Spleen (tissue), 11 donors: ENCODE results near the gene ADGRV1. TPM values are rescaled to one million over a fixed set of nuclear protein-coding genes. Genes with fewer than 3 reads are reported as not detected.

Experiments used
- DNase-seq: peaks from one replicate; pipeline ENCODE4 v3.0.0-alpha.2; 2020
- H3K27ac ChIP-seq, 8 donors: fragments of 200-600 bp; sonication (generic) in 7 of 8; 1 replicate in 4 of 8; 2 replicates in 4 of 8; pipeline versions ENCODE4 v1.5.0 to v1.8.0; 2016 to 2021; ENCODE audit warnings: inconsistent platforms in 4 of 8, mild to moderate bottlenecking in 4 of 8, moderate library complexity in 1 of 8
- H3K27me3 ChIP-seq, 7 donors: fragments of 200-600 bp; sonication (generic) in 6 of 7; replicated peaks in 1 of 7; 1 replicate in 4 of 7; 2 replicates in 3 of 7; pipeline versions ENCODE4 v1.5.0 to v1.8.0; 2016 to 2021; ENCODE audit warnings: inconsistent platforms in 3 of 7, mild to moderate bottlenecking in 1 of 7
- H3K36me3 ChIP-seq, 6 donors: fragments of 200-600 bp; sonication (generic) in 5 of 6; 1 replicate in 4 of 6; 2 replicates in 2 of 6; pipeline versions ENCODE4 v1.5.0 to v1.8.0; 2016 to 2021; ENCODE audit warnings: inconsistent platforms in 2 of 6
- H3K4me1 ChIP-seq, 6 donors: fragments of 200-600 bp; sonication (generic) in 5 of 6; 1 replicate in 3 of 6; 2 replicates in 3 of 6; pipeline versions ENCODE4 v1.5.0 to v1.8.0; 2016 to 2021; ENCODE audit warnings: inconsistent platforms in 3 of 6
- H3K4me3 ChIP-seq, 8 donors: fragments of 200-600 bp; sonication (generic) in 7 of 8; 1 replicate in 4 of 8; 2 replicates in 4 of 8; pipeline versions ENCODE4 v1.5.0 to v1.8.0; 2016 to 2021; ENCODE audit warnings: inconsistent platforms in 4 of 8, mild to moderate bottlenecking in 4 of 8, moderate library complexity in 2 of 8
- H3K9me3 ChIP-seq, 8 donors: fragments of 200-600 bp; sonication (generic) in 7 of 8; 1 replicate in 4 of 8; 2 replicates in 4 of 8; pipeline versions ENCODE4 v1.5.0 to v1.8.0; 2016 to 2021; ENCODE audit warnings: inconsistent platforms in 4 of 8
- POLR2A ChIP-seq, 3 donors: fragments of 450-650 bp; IDR thresholded peaks; one replicate each; pipeline ENCODE4 v1.5.1; 2017; ENCODE audit warnings: antibody characterized with exemption in 3 of 3, mild to moderate bottlenecking in 1 of 3
- POLR2AphosphoS5 ChIP-seq, 3 donors: sonication (generic); formaldehyde crosslinking; IDR thresholded peaks; one replicate each; pipeline ENCODE4 v1.5.1; 2017; ENCODE audit warnings: antibody characterized with exemption in 3 of 3
- WGBS, 5 donors: extraction: QIAGEN DNeasy Blood & Tissue Kit in 3 of 5; methylation state at CpG; one replicate each; pipeline versions ENCODE4 v1.1.5 to v1.1.7; 2013 to 2018; 5-methylcytosine and 5-hydroxymethylcytosine counted together
- intact Hi-C: fragments of 100-400 bp; cut with DNase I; formaldehyde crosslinking; loops from one replicate; pipeline ENCODE4 v1.15.0; 2023; ENCODE audit warnings: low total_unique reads
- polyA plus RNA-seq, 3 donors: library from polyadenylated mRNA; stranded (reverse); fragments of 200-250 nt; gene quantifications; one replicate each; pipeline ENCODE4 v1.2.1, GENCODE V29; 2013
- total RNA-seq, 7 donors: library from RNA; depleted of rRNA in 3 of 7; stranded (reverse); fragments of >200 nt in 3 of 7; fragmentation: NEBNext Ultra II Directional in 4 of 7; extraction: Animal tissue kit (Norgen Biotek cat#: 25700) in 4 of 7; gene quantifications; one replicate each; pipeline versions ENCODE4 v1.1.0 to v1.2.1, GENCODE V29; 2016 to 2021
- TF ChIP-seq, protein P1 (sequence below), 11 experiments: fragments of 200-600 bp in 7 of 11; fragments of 450-650 bp in 4 of 11; sonication (generic) in 4 of 11; IDR thresholded peaks in 8 of 11; conservative IDR thresholded peaks in 3 of 11; 1 replicate in 7 of 11; 2 replicates in 4 of 11; pipeline versions ENCODE4 v1.4.0 to v1.8.0; 2016 to 2021; ENCODE audit warnings: antibody characterized with exemption in 11 of 11, inconsistent platforms in 4 of 11, mild to moderate bottlenecking in 1 of 11
- donor health status: healthy with polysubstance abuse.
- donor health status: DM: no; HTN: no; CAD: no; lungs with moderate emphysema.
- donor health status: DM: no; HTN: no; CAD: no.
- donor health status: Bipolar disorder and iron deficiency.
- donor health status: healthy.
- donor health status: DM: no; HTN: no; CAD: no.
- donor health status: DM: yes; HTN: yes; CAD: no.

ADGRV1 gene
- total and polyA plus RNA-seq, 10 donors: 0.08 to 0.69 (median 0.28) TPM; not detected in 3

DNA sequence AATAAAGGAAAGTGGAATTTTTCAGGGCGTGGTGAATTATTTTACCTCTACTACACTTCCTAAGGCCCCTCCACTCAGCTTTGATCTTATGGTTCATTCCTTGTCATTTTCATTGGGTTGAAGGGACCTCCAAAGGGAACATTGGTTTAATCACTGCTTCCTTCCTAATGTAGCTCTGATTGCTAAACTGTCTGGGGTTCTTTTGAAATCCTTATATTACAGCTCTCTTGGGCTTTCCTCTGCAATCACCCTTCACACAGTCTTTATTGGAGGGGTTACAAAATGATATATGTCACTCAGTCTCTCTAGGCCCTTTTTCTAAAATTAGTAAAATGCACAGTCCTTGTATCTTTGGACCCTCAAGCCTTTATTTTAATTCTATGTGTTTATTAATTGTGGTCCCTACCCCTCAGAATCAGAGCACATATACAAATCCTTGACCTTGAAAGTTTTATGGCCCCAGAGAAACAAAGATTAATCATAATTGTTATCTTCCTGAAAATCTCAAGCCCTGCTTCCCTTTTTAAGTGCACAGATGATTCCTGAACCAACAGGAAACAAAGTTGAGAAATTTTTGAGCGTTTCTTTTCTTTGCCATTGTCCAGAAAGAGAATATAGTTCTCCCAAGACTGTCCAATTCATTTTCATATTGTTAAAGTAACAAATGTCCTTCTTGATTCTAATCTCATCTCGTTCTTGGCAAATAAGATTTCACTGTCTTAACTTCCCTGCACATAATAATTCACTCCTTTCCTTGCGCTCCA, 494.6 kb downstream of the ADGRV1 start:
- 18 to 29% (median 23%) methylated on average over 4 of the region's 4 CpGs for WGBS, 5 donors
- Histone ChIP-seq H3K9me3 (no peaks in the 10 kb centered on the region), H3K4me3 (no peak overlapping the region), H3K4me1 (peaks cover 0 to 18% (median 6%) of the 10 kb centered on the region in 6 donors), H3K27me3 (no peaks in the 10 kb centered on the region), H3K36me3 (no peaks in the 10 kb centered on the region), H3K27ac (peak overlapping the region in 2 of 8 donors; percentile 6 to 30)
- TF ChIP-seq POLR2A (IDR thresholded peaks at IDR 0.05) (no peak), POLR2AphosphoS5 (IDR thresholded peaks at IDR 0.05) (no peak)
- TF ChIP-seq, protein P1, sequence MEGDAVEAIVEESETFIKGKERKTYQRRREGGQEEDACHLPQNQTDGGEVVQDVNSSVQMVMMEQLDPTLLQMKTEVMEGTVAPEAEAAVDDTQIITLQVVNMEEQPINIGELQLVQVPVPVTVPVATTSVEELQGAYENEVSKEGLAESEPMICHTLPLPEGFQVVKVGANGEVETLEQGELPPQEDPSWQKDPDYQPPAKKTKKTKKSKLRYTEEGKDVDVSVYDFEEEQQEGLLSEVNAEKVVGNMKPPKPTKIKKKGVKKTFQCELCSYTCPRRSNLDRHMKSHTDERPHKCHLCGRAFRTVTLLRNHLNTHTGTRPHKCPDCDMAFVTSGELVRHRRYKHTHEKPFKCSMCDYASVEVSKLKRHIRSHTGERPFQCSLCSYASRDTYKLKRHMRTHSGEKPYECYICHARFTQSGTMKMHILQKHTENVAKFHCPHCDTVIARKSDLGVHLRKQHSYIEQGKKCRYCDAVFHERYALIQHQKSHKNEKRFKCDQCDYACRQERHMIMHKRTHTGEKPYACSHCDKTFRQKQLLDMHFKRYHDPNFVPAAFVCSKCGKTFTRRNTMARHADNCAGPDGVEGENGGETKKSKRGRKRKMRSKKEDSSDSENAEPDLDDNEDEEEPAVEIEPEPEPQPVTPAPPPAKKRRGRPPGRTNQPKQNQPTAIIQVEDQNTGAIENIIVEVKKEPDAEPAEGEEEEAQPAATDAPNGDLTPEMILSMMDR (IDR thresholded peaks at IDR 0.05 in 8 of 11, conservative IDR thresholded peaks at IDR 0.05 in 3 of 11): no peak
- intact Hi-C loops: no loop called here
- no peak for DNase-seq

DNA sequence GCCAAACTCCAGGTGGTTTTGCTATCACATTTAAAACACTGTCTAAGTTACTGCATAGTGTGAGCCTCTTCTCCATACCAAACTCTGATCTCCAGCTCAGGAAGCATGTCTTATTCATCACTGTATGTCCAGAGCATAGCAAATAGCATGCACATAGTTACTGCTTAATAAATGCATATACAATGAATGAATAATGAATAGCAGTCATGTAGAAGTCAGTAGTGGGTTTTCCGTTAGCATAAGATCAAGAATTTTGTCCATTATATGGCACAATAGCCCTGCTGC, 495.1 kb downstream of the ADGRV1 start:
- Histone ChIP-seq H3K4me3 (no peak overlapping the region), H3K27ac (peak overlapping the region in 1 of 8 donors; percentile 30), H3K9me3 (no peaks in the 10 kb centered on the region), H3K27me3 (no peaks in the 10 kb centered on the region), H3K4me1 (peaks cover 0 to 22% (median 6%) of the 10 kb centered on the region in 6 donors), H3K36me3 (no peaks in the 10 kb centered on the region)
- DNase-seq: no peak
- 43 to 82% (median 65%) methylated on average over 1 of the region's 1 CpG for WGBS, 5 donors
- TF ChIP-seq, protein P1 (IDR thresholded peaks at IDR 0.05 in 8 of 11, conservative IDR thresholded peaks at IDR 0.05 in 3 of 11): no peak
- TF ChIP-seq POLR2AphosphoS5 (IDR thresholded peaks at IDR 0.05) (no peak), POLR2A (IDR thresholded peaks at IDR 0.05) (no peak)
- intact Hi-C loops: no loop called here

DNA sequence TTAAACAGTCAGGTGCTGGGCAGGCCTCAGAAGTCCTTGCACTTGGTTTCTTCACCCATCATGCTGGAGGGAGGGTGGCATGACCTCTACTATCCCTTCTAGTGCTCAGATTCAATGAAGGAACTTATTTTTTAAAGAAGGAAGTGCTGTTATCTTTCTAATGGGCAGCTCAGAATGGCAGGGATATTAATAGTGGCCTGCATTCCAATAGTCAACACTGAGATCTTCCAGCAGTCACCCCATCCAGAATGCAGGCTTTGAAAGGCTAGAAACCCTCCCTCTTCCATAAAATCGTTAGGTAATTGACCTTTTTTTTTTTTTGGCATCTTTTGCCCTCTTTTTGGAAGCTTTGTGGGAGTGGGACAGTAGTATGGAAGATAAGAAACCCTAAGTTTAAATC, 499.6 kb downstream of the ADGRV1 start:
- 0 to 63% (median 0%) methylated on average over 1 of the region's 1 CpG for WGBS, 5 donors
- Histone ChIP-seq H3K9me3 (no peaks in the 10 kb centered on the region), H3K27ac (no peak overlapping the region), H3K27me3 (peaks cover 0 to 3% (median 0%) of the 10 kb centered on the region in 7 donors), H3K4me1 (peaks cover 0 to 24% (median 5%) of the 10 kb centered on the region in 6 donors), H3K36me3 (no peaks in the 10 kb centered on the region), H3K4me3 (no peak overlapping the region)
- no peak for DNase-seq
- TF ChIP-seq, protein P1 (IDR thresholded peaks at IDR 0.05 in 8 of 11, conservative IDR thresholded peaks at IDR 0.05 in 3 of 11): no peak
- TF ChIP-seq POLR2A (IDR thresholded peaks at IDR 0.05): no peak
- no peak for TF ChIP-seq POLR2AphosphoS5 (IDR thresholded peaks at IDR 0.05)
- intact Hi-C loops: no loop called here

DNA sequence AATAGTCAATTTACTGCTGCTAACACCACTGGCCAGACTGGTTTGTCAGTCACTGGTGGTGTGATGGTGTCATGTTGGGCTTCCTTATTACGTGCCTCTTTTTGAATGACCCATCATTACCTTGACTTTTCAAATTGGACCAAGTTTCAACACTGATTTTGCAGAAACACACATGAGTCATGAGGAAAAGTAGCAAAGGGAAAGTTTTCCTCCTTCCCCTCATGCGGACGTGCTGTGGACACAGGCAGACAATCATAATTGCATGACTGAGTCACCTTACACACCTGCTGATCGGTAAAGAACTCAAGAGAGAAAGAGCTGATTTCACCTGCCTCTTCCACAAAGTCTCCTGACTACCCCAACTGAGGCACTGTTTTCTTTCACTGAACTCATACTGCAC, 500.0 kb downstream of the ADGRV1 start:
- H3K36me3 ChIP-seq: no peaks in the 10 kb centered on the region
- no peaks in the 10 kb centered on the region for H3K9me3 ChIP-seq
- H3K4me3 ChIP-seq: no peak overlapping the region
- no peak for TF ChIP-seq POLR2A (IDR thresholded peaks at IDR 0.05)
- TF ChIP-seq POLR2AphosphoS5 (IDR thresholded peaks at IDR 0.05): no peak
- TF ChIP-seq, protein P1 (IDR thresholded peaks at IDR 0.05 in 8 of 11, conservative IDR thresholded peaks at IDR 0.05 in 3 of 11): no peak
- H3K27ac ChIP-seq: no peak overlapping the region
- H3K4me1 ChIP-seq: peaks cover 0 to 20% (median 2%) of the 10 kb centered on the region in 6 donors
- 74 to 89% (median 83%) methylated on average over 4 of the region's 4 CpGs for WGBS, 5 donors
- H3K27me3 ChIP-seq: peaks cover 0 to 3% (median 0%) of the 10 kb centered on the region in 7 donors
- no peak for DNase-seq
- intact Hi-C loops: no loop called here
